Fibroblast of the aortic adventitia (primary cell): ENCODE results near the gene CFTR. TPM values are rescaled to one million over a fixed set of nuclear protein-coding genes. Genes with fewer than 3 reads are reported as not detected.

Experiments used
- DNase-seq: peaks from one replicate; pipeline ENCODE4 v3.0.0-alpha.2; 2010; ENCODE audit warnings: low read depth
- H3K4me3 ChIP-seq: 2 replicates; pipeline ENCODE4 v1.5.1; 2011; ENCODE audit warnings: low read depth, mild to moderate bottlenecking, control low read depth, low read length, moderate library complexity
- total RNA-seq: library from RNA; depleted of rRNA; stranded (reverse); fragments of >200 nt; gene quantifications from 2 replicates; pipeline ENCODE4 v1.2.3, GENCODE V29; 2012; ENCODE audit warnings: low replicate concordance
- TF ChIP-seq, protein P1 (sequence below): IDR thresholded peaks from 2 replicates; pipeline ENCODE4 v1.5.1; 2011; ENCODE audit warnings: mild to moderate bottlenecking, low read length, control low read depth, inconsistent platforms; ENCODE audit not compliant: insufficient read depth

CFTR gene
- total RNA-seq, 1 donor: 0.09 TPM

DNA sequence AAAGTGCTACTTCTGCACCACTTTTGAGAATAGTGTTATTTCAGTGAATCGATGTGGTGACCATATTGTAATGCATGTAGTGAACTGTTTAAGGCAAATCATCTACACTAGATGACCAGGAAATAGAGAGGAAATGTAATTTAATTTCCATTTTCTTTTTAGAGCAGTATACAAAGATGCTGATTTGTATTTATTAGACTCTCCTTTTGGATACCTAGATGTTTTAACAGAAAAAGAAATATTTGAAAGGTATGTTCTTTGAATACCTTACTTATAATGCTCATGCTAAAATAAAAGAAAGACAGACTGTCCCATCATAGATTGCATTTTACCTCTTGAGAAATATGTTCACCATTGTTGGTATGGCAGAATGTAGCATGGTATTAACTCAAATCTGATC is 110.4 kb downstream of the CFTR start:
- DNase-seq: no peak
- TF ChIP-seq, protein P1, sequence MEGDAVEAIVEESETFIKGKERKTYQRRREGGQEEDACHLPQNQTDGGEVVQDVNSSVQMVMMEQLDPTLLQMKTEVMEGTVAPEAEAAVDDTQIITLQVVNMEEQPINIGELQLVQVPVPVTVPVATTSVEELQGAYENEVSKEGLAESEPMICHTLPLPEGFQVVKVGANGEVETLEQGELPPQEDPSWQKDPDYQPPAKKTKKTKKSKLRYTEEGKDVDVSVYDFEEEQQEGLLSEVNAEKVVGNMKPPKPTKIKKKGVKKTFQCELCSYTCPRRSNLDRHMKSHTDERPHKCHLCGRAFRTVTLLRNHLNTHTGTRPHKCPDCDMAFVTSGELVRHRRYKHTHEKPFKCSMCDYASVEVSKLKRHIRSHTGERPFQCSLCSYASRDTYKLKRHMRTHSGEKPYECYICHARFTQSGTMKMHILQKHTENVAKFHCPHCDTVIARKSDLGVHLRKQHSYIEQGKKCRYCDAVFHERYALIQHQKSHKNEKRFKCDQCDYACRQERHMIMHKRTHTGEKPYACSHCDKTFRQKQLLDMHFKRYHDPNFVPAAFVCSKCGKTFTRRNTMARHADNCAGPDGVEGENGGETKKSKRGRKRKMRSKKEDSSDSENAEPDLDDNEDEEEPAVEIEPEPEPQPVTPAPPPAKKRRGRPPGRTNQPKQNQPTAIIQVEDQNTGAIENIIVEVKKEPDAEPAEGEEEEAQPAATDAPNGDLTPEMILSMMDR: no peak
- no peak overlapping the region for H3K4me3 ChIP-seq

DNA sequence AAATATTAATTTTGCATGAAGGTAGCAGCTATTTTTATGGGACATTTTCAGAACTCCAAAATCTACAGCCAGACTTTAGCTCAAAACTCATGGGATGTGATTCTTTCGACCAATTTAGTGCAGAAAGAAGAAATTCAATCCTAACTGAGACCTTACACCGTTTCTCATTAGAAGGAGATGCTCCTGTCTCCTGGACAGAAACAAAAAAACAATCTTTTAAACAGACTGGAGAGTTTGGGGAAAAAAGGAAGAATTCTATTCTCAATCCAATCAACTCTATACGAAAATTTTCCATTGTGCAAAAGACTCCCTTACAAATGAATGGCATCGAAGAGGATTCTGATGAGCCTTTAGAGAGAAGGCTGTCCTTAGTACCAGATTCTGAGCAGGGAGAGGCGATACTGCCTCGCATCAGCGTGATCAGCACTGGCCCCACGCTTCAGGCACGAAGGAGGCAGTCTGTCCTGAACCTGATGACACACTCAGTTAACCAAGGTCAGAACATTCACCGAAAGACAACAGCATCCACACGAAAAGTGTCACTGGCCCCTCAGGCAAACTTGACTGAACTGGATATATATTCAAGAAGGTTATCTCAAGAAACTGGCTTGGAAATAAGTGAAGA is 112.3 kb downstream of the CFTR start:
- no peak overlapping the region for H3K4me3 ChIP-seq
- TF ChIP-seq, protein P1: no peak
- no peak for DNase-seq

DNA sequence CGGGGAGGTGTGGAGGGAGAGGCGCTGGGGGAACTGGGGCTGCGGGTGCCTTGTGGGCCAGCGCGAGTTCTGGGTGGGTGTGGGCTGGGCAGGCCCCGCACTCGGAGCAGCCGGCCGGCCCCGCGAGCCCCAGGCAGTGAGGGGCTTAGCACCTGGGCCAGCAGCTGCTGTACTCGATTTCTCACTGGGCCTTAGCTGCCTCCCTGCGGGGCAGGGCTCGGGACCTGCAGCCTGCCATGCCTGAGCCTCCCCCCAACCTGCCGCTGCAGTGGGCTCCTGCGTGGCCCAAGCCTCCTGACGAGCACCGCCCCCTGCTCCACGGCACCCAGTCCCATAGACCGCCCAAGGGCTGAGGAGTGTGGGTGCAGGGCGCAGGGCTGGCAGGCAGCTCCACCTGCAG is 116.3 kb downstream of the CFTR start:
- no peak for DNase-seq
- TF ChIP-seq, protein P1: no peak
- no peak overlapping the region for H3K4me3 ChIP-seq

DNA sequence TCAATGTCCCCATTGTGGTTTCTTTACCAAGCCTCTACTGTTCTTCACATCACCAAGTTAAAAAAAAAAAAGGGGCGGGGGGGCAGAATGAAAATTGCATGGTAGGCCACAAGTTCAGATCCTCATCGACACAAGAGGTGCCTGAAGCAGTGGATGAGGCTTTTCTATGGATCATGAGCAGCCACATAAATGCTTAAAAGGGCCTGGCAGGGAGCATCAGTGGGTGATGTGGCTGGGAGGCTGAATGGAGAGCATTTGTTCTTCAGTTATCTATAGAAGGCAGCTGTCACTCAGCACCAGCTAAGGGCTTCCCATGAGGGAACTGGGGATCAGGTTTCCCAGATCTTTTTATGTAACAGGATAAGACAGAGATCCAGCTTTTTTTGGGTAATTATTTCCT is 117.9 kb downstream of the CFTR start:
- no peak overlapping the region for H3K4me3 ChIP-seq
- TF ChIP-seq, protein P1: no peak
- DNase-seq: no peak

DNA sequence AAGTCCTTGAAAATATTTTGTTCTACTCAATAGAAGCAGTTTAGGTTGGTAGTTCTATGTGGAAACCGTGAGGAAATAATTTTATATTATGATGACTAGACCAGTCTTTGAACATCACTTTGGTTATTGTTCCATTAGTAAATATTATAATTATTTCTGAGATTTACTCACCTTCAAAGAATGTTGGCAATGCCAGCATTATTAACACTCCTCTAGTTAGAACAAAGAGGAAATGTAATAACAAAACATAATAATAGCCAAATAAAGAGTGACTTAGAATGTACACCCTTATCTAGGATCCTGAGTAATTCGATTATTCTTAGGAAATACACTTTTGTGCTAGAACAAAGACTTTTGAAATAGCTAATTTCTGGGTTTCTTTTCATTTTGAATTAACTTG is 121.1 kb downstream of the CFTR start:
- DNase-seq: no peak
- TF ChIP-seq, protein P1: no peak
- no peak overlapping the region for H3K4me3 ChIP-seq

DNA sequence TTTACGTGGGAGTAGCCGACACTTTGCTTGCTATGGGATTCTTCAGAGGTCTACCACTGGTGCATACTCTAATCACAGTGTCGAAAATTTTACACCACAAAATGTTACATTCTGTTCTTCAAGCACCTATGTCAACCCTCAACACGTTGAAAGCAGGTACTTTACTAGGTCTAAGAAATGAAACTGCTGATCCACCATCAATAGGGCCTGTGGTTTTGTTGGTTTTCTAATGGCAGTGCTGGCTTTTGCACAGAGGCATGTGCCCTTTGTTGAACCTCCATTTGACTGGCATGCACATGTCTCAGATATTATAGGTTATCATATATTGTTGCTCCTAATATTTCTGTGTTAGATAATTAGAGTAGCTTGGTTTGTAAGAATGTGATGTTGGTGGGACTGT is 123.8 kb downstream of the CFTR start:
- no peak overlapping the region for H3K4me3 ChIP-seq
- no peak for DNase-seq
- TF ChIP-seq, protein P1: no peak

DNA sequence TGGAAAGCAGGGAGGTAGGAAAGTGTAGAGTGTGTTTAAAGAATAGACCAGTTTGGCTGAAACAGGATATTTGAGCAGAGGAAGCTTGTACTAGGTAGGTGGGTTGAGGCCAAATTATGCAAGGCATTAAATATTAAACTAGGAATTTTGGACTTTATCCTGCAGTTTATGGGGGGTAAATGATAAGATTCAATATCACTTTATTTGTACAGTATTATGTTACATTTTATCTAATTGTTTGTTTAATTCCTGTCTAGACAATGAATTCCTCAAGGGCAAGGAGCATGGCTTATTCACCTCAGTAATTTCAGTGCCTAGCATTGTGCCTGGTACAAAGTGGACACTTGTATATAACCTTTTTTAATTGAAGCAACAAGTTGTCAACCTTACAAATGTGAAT is 125.9 kb downstream of the CFTR start:
- no peak for DNase-seq
- H3K4me3 ChIP-seq: no peak overlapping the region
- TF ChIP-seq, protein P1: no peak
